ENCODE measurements around the gene SPDYE6. TPM values are rescaled to one million over a fixed set of nuclear protein-coding genes. Genes with fewer than 3 reads are reported as not detected.

Gene SPDYE6
- polyA plus RNA-seq, 1 of the 3 experiments (the other 2 are of a cell fraction), result not detected

- WGBS (ENCODE audit: low lambda C conversion rate), result 70% methylated on average over 5 of the region's 5 CpGs
Measured at GRCh38 chr7:102323914-102324195, 32.4 kb downstream of the SPDYE6 start.

GRCh38 chr7:102322202-102322715 is 34.0 kb downstream of the SPDYE6 start:
- no peak overlapping the region for H3K27ac ChIP-seq (ENCODE audit: low read depth in 2 of 2, low read length in 1 of 2)
- no peak overlapping the region for H3K9ac ChIP-seq
- H3K9me2 ChIP-seq, result no peaks in the 10 kb centered on the region
- H4K20me1 ChIP-seq (ENCODE audit: insufficient read depth), result no peaks in the 10 kb centered on the region
- CTCF ChIA-PET, result interaction anchor here (0.9 to 2.7 kb wide), 2 partner anchors 32 to 69 kb away, joined by 3 to 12 read pairs; no protein-coding TSS in a partner anchor
- peak; percentile 35 for DNase-seq
- no peaks in the 10 kb centered on the region for H3K79me2 ChIP-seq (ENCODE audit: insufficient read depth)
- no peak overlapping the region for H3K4me2 ChIP-seq
- no peaks in the 10 kb centered on the region for H3K27me3 ChIP-seq (ENCODE audit: insufficient read depth)
- H2AFZ ChIP-seq (ENCODE audit: low read depth), result no peak overlapping the region
- TF ChIP-seq FOSL2 (IDR thresholded peaks at IDR 0.05; ENCODE audit: borderline replicate concordance, low read depth), result no peak
- TF ChIP-seq RCOR1 (IDR thresholded peaks at IDR 0.05; ENCODE audit: low read length), result no peak
- TF ChIP-seq FOXM1 (IDR thresholded peaks at IDR 0.05; ENCODE audit: low read depth), result no peak
- no peak for TF ChIP-seq YY1 (IDR thresholded peaks at IDR 0.05; ENCODE audit: low read depth)
- TF ChIP-seq GABPA (IDR thresholded peaks at IDR 0.05; ENCODE audit: low read depth), result no peak
- no peak for TF ChIP-seq MEF2A (IDR thresholded peaks at IDR 0.05; ENCODE audit: borderline replicate concordance, low read depth)
- no peak for TF ChIP-seq SMC3 (IDR thresholded peaks at IDR 0.05; ENCODE audit: low read depth, low read length)
- TF ChIP-seq JUND (IDR thresholded peaks at IDR 0.05), result no peak
- no peak for TF ChIP-seq POLR2AphosphoS5 (IDR thresholded peaks at IDR 0.05; ENCODE audit: low read depth, low read length)
- no peak for TF ChIP-seq TCF12 (IDR thresholded peaks at IDR 0.05)
- 79% methylated on average over 8 of the region's 8 CpGs for WGBS (ENCODE audit: low lambda C conversion rate)
- H3K9me3 ChIP-seq, result no peaks in the 10 kb centered on the region
- H3K36me3 ChIP-seq (replicated peaks in 1 of 2; ENCODE audit: control insufficient read depth in 1 of 2, insufficient read depth in 2 of 2, low read length in 1 of 2), result no peaks in the 10 kb centered on the region
- H3K4me1 ChIP-seq (ENCODE audit: control insufficient read depth in 1 of 2, insufficient read depth in 2 of 2, low read depth in 1 of 2, low read length in 1 of 2), result peaks cover 0 to 4% of the 10 kb centered on the region in 2 experiments; a peak in 1 of 4 replicates
- H3K4me3 ChIP-seq (ENCODE audit: low read depth in 2 of 2, low read length in 1 of 2), result no peak overlapping the region
- POLR2A ChIA-PET, result no interaction called here
- peaks cover 3% of the 10 kb centered on the region for H3F3A ChIP-seq (replicated peaks; ENCODE audit: insufficient read depth)

More at GRCh38 chr7:102323914-102324195, 32.4 kb downstream of the SPDYE6 start:
- Histone ChIP-seq H3K36me3 (replicated peaks in 1 of 2; ENCODE audit: control insufficient read depth in 1 of 2, insufficient read depth in 2 of 2, low read length in 1 of 2) (no peaks in the 10 kb centered on the region), H3K27me3 (ENCODE audit: insufficient read depth) (no peaks in the 10 kb centered on the region; the same call in 1 of the 2 replicates), H3K4me3 (ENCODE audit: low read depth in 2 of 2, low read length in 1 of 2) (no peak overlapping the region), H4K20me1 (ENCODE audit: insufficient read depth) (no peaks in the 10 kb centered on the region), H2AFZ (ENCODE audit: low read depth) (no peak overlapping the region), H3K4me2 (no peak overlapping the region), H3F3A (replicated peaks; ENCODE audit: insufficient read depth) (peaks cover 3% of the 10 kb centered on the region), H3K79me2 (ENCODE audit: insufficient read depth) (no peaks in the 10 kb centered on the region), H3K9me2 (no peaks in the 10 kb centered on the region), H3K9ac (no peak overlapping the region), H3K27ac (ENCODE audit: low read depth in 2 of 2, low read length in 1 of 2) (no peak overlapping the region), H3K4me1 (ENCODE audit: control insufficient read depth in 1 of 2, insufficient read depth in 2 of 2, low read depth in 1 of 2, low read length in 1 of 2) (peaks cover 0 to 2% of the 10 kb centered on the region in 2 experiments; a peak in 1 of 4 replicates), H3K9me3 (no peaks in the 10 kb centered on the region)
- DNase-seq, result no peak
- no peak for TF ChIP-seq MEF2A (IDR thresholded peaks at IDR 0.05; ENCODE audit: borderline replicate concordance, low read depth)
- TF ChIP-seq PBX3 (IDR thresholded peaks at IDR 0.05), result no peak
- TF ChIP-seq EP300 (IDR thresholded peaks at IDR 0.05; ENCODE audit: borderline replicate concordance in 1 of 2, low read depth in 1 of 2, low read length in 1 of 2), result no peak
- no peak for TF ChIP-seq SIN3A (IDR thresholded peaks at IDR 0.05; ENCODE audit: borderline replicate concordance, low read depth, low read length)
- no peak for TF ChIP-seq TAF1 (IDR thresholded peaks at IDR 0.05; ENCODE audit: borderline replicate concordance, low read depth, low read length)
- TF ChIP-seq CTCF (IDR thresholded peaks at IDR 0.05), result no peak
- no peak for TF ChIP-seq FOXJ3 (CRISPR knock-in tag; IDR thresholded peaks at IDR 0.05)
- no peak for TF ChIP-seq NFIC (IDR thresholded peaks at IDR 0.05; ENCODE audit: borderline replicate concordance)
- no peak for TF ChIP-seq MXI1 (IDR thresholded peaks at IDR 0.05; ENCODE audit: low read depth, low read length)
- CTCF ChIA-PET, result no interaction called here
- POLR2A ChIA-PET, result no interaction called here

Measured in SK-N-SH (cell line).